AG09319 (cell line): Measurements from ENCODE around the gene SORL1.

ENCODE experiments used
- DNase-seq: peaks from one replicate; pipeline ENCODE4 v3.0.0-alpha.2; 2010; ENCODE audit warnings: low read depth; ENCODE audit errors: extremely low read depth
- CTCF ChIP-seq: IDR thresholded peaks from 2 replicates; pipeline ENCODE4 v1.5.1; 2011; ENCODE audit warnings: low read depth, mild to moderate bottlenecking, inconsistent platforms, low read length, moderate library complexity

Gene SORL1

GRCh38 chr11:121553806-121554205, 101.7 kb downstream of the SORL1 start:
- TF ChIP-seq CTCF = no peak
- DNase-seq = no peak

DNA sequence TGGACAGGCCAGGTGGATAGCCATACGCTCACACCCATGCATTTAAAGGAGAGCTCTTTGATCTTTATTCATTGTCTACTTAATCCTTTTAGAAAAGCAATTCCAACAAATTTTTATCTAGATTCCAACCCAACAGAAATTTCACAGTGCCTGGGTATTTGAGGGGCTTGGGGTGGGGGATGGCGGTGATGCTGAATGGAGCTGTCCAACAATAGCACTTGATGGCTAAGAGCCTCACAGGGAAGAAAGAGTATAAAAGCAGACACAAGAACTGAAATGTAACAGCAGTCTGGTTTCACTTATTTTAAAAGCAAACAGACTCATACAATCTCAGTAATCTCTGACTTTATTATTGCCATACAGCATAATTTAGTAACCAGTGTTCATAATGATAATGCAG, 102.4 kb downstream of the SORL1 start:
- no peak for TF ChIP-seq CTCF

GRCh38 chr11:121555121-121555520, 103.0 kb downstream of the SORL1 start:
- no peak for TF ChIP-seq CTCF
- DNase-seq = no peak

More for the DNA sequence above, 102.4 kb downstream of the SORL1 start:
- no peak for DNase-seq

DNA sequence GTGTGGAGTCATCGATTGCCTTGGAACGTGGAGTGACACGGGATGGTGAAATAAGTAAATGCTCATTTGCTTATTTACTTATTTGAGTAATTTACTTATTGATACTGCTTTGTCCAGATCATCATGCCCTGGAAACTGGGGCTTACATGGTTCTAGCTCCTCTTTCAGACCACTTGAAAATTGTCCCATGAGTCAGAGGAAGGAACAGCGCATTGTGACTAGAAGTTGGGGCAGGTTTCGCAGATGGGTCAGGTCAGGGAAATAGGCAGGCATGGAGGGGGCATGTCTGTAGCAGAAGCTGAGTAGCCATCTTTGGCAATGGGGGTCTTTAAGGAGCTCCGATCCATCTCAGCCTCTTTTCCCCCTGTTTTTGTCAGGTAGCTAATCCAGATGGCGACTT, 104.8 kb downstream of the SORL1 start:
- no peak for DNase-seq
- no peak for TF ChIP-seq CTCF

DNA sequence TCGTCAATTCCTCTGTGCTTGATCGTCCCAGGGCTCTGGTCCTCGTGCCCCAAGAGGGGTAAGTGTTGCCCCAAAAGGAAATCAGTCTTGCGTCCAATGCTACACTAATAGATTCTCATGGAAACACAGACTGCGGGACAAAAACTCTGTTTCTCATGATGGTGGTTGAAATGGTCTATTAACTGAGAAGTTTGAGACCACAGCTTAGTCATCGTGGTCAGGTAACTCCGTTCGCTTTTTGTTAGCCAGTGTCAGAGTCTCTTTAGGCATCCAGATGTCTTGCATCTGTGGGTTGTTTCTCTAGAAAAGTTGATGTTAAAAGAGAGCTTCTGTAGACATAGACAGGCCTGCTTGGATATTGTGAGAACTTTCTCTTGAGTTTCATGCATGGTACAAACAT, 105.2 kb downstream of the SORL1 start:
- no peak for DNase-seq
- no peak for TF ChIP-seq CTCF

DNA sequence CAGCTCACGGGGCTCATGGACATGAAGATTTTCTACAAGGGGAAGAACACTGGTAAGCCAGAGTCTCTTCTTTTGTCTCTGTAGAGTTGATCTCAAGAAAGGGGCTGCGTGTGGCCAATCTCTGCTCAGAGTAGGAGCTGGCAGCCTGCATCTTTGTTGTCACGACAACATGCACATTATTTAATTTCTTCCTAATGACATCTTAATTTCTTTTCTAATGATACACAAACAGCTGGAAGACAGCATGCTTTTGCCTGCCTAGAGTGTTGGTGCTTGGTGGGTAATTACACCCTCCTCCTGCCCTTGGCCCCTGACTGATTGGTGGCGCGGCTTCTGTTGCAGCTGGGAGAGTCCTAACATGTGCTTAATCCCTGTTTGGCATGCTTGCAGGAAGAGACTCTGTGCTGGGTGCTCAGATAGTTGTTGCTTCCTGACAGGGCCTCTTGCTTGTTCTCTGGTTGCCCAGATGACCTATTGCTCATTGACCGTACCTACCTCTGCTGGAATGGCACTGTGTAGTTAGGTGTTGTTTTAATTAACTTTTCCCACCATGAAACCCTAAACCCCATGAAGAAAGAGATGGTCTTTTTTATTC, 107.6 kb downstream of the SORL1 start:
- no peak for DNase-seq
- no peak for TF ChIP-seq CTCF

GRCh38 chr11:121560236-121560635, 108.1 kb downstream of the SORL1 start:
- no peak for DNase-seq
- no peak for TF ChIP-seq CTCF
